Stimulated activated CD4-positive, alpha-beta T cell treated with anti-CD3 and anti-CD28 coated beads, Interleukin-4, amount 100 ng/mL, for 1 hour (primary cell): ENCODE data around the gene OTOG.

ENCODE experiments used
- DNase-seq: peaks from one replicate; pipeline ENCODE4 v3.0.0-alpha.2; 2020

OTOG gene

DNA sequence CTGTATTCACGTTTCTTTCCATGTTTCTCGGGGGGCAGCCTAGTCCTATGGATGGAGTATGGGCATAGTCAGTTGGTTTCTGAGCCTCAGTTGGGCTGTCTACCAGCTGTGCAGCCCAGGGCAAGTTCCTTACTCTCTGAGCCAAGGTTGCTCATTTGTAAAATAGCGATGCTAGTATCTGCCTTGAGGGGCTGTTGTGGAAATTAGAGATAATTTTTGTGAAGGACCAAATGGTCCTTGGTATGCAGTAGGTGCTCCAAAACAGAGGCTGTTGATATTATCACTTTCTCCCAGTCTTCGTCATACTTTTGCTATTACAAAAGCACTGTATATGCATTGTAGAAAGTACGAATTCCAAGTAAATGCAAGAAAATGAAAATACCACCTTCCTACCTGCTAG, 89.7 kb downstream of the OTOG start:
- no peak for DNase-seq

DNA sequence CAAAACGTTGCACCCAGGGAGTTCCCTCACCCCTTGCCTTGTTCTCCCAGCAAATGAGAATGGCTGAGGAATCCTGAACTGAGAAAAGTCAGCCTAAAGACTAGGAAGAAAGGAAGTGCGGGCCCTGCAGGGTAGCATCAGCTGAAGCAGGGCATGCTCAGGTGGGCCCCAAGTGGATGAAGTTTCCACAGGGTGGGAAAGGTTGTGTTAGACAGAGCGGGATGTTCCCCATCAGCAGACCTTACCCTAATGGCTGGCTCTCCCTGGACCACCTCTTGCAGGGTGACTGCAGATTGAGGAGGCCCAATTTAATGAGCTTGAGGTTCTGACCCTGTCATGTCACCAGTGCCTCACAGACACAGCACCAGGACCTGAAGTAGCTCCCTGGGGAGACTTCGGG, 90.8 kb downstream of the OTOG start:
- no peak for DNase-seq

DNA sequence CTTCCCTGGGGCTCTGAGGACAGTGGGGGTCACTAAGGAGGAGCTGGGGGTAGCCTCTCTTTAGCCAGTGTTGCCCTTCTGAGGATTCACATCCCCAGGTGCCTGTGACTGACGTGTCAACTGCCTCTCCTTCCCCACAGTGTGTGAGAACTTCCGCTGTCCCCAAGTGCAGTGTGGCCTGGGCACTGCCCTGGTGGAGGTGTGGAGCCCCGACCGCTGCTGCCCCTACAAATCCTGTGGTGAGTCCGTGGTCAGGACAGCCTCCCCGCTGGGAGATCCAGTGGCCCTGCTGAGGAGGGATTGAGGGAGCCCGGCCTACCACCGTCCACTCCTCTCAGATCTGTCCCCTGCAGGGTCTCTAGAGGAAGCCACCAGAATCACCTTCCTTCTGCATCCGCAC, 91.3 kb downstream of the OTOG start:
- DNase-seq: no peak

DNA sequence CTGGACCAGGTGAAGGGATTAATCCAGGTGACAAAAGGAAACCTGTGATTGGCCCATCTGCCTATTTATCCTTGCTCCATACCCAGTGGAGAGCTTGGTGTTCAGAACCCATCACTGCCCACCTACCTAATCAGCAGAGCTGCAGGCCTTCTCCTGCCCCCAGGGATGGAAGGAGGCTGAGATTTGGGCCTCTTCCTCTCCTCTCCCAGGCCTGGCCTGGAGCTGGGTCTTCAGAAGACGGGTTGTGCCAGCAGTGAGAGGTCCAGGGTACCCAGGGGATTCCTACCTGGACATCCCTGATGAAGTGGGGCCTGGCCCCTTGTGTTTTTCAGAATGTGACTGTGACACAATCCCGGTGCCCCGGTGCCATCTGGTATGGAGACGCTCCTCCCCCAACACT, 92.0 kb downstream of the OTOG start:
- DNase-seq: no peak

DNA sequence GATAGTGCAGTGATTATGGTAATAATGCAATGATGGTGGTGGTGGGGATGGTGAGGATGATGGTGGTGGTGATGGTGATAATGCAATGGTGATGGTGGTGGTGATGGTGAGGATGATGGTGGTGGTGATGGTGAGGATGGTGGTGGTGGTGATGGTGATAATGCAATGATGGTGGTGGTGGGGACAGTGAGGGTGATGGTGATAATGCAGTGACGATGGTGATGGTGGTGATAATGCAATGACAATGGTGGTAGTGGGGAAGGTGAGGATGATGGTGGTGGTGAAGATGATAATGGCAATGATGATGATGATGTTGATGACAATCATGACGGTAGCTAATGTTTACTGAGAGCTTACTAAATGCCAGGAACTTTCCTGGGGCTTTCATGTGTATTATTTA, 92.7 kb downstream of the OTOG start:
- no peak for DNase-seq

DNA sequence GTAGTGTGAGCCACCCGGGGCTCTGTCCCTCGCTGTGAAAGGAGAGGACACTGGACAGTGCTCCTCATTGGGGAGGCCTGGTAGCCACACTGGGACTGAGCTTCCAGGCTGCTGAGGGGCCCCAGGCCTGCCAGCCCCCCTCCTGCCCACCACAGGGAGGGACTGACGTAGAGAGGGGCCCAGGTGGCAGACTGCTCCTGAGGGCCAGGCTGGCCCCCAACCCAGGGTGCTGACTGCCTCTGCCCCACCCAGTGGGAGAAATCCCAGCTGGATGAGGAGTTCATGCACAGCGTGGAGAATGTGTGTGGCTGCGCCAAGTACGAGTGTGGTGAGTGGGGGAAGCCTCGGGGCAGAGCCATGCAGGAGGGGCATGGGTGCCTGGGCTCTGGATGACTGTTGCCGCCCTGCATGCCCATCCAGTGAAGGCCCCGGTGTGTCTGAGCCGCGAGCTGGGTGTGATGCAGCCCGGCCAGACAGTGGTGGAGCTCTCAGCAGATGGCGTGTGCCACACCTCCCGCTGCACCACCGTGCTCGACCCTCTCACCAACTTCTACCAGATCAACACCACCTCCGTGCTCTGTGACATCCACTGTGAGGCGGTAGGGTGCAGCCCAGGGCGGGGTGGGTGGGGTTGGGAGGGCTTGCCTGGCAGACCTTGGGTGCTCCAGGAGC, 93.6 kb downstream of the OTOG start:
- DNase-seq: no peak

DNA sequence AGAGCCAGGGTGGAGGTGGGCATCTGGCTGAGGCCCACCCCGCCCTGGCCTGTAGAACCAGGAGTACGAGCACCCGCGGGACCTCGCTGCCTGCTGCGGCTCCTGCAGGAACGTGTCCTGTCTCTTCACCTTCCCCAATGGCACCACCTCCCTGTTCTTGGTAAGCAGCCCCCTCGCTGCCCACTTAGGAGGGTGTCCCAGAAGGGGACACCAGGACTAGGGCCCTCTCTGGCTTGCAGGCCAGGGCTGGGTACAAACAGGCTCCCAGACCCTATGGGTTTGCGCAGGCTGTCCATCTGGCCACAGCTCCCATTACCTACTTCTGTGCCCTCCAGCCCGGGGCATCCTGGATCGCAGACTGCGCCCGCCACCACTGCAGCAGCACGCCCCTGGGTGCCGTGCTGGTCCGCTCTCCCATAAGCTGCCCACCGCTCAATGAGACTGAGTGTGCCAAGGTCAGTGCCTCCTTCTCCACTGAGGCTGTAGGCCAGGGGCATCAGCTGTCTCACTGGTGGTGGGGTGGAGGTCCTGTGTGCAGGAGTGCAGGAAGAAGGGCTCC, 94.8 kb downstream of the OTOG start:
- no peak for DNase-seq

DNA sequence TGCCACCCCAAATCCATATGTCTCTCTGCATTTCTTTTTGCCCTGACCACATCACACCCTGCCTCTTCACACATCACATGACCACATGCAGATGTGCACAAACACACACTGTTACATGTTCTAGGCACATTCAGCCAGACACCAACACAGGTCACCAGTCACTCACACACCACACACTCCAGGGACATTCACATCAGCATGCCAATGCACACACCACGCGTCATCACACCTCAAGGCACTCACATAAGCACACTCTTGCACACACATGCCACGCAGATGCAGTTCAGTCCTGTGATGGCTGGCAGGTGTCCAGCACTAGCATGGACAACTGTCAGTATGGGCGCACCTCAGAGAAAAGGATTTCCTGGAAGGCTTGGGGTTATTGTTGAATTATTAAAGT, 95.3 kb downstream of the OTOG start:
- DNase-seq: no peak

DNA sequence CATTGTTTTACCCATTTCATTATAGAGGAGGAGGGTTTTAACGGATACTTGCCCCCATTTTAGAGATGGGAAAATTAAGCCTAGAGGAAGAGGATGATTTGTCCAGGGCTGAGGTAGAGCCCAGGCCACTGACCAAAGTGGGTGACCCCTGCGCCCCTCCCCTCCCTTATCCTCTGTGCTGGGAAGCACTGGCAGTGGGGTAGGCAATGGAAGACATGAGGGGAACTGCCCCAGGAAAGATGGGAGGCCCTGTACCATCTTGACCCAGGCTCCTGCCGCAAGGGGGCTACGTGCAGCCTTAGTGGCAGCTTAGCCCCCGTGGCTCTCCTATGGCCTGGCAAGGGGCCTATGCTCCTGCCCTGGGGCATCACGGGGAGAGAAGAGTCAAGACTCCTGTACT, 95.9 kb downstream of the OTOG start:
- no peak for DNase-seq

DNA sequence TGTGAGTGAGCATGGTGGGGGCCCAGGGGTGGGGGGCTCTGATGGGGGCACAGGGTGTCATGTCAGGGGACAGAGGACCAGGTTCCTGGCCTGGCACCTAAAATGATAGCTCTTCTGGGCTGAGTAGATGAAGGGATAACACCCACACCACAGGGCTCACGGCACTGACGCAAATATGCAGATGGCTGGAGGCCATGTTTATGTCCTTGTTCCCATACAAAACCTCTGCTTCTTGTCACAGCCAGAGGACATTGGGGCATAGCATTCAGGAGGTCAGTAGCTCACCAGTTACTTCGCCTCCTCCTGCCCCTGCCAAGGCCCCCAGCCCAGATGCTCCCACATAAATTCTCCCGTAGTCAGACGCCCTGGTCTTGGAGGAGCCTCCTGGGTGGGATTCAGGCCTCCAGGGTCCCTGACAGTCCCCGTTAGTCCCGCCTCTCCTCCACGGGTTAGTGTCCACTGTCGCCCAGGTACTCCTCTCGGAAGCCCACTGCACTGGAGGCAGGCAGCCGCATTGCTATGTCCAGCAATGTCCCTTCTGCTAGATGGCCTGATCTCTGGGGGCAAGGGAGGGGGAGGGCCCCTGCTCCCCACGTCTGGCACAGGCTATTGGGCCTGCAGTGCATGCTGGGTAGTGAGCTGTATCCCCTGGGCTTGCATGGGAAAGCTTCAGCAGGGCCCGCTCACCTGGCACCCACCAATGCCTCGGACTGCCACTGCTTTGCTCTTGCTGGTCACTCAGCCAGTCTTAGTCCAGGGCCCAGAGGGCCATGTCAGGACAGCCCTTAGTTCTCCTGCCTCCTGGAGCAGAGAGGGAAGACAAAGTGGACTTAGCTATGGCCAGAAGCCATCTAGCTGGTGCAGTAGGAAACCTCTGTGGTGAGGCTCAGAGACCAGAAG, 96.7 kb downstream of the OTOG start:
- no peak for DNase-seq

DNA sequence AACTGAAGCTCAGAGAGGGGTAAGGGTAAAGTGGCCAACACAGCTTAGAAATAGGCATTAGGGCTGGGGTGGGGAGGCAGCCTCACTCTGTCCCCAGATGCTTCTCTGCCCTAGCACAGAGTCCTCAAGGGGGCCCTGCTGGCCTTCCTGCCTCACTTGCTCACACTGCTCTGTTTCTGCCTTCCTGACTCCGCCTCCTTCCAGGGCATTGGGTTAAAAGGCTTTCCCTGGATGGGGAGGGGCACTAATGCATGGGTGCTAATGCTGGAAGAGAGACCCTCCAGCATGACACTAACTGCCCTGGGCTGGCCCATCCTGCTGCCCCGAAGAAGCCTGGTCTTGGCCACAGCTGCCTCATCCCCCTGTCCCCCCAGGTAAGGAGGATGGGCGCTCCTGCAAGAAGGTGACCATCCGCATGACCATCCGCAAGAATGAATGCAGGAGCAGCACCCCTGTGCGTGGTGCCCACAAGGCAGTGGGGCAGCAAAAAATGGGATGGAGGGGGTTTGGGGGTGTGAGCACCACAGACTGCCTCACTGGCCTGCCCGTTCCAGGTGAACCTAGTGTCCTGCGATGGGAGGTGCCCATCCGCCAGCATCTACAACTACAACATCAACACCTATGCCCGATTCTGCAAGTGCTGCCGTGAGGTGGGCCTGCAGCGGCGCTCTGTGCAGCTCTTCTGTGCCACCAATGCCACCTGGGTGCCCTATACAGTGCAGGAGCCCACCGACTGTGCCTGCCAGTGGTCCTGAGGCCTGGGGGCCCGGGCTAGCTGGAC, 98.3 kb downstream of the OTOG start:
- no peak for DNase-seq

DNA sequence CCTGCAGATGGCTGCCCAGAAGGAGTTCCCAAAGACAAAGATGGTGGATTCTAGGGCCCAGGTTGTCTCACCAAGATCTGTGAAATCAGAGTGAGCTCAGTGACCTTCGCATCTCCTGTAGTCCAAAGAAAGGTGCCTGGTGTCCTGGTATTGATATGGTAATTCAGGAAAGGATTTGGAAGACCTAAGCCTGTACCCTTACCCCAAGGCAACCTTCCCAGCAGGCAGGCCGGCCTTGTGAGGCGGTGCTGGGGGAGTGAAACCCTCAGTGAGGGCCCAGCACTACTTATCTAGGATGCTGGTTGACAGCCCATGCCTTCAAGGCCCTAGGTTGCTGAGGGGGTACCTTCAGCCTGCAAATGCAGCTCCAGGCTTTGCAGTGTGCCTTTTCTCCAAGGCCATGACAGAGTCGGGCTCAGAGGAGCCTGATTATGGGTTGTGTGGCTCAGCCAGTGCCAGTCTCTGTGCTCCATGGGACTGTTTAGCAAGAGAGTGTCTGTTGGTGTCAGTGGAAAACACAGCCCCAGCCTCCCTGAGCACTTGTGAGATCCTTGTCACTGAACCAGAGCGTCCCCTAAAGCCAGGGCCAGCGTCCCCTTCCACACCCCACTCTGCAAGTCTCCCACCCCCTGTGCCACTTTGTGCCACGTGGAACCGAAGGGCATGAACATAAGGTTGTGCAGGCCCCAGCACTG, 99.5 kb downstream of the OTOG start:
- DNase-seq: no peak

DNA sequence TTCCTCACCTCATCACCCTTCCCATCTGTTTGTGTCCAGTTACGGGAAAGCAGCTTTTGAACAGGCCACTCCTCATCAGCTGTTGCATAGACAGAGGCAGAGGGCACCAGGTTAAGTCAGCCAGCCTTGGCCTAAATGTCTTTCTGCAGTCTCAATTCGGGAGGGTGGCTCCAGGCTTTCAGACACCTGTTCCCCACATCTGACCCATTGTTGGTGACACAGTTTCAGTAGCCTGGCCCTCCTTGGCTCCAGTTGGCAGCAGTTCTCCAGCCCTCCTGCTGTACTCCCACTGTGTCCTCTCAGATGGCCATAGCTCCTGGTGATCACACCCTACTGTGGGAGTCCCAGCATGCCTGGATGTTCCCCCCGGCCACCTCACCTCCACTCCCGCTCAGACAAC, 101.5 kb downstream of the OTOG start:
- DNase-seq: no peak

DNA sequence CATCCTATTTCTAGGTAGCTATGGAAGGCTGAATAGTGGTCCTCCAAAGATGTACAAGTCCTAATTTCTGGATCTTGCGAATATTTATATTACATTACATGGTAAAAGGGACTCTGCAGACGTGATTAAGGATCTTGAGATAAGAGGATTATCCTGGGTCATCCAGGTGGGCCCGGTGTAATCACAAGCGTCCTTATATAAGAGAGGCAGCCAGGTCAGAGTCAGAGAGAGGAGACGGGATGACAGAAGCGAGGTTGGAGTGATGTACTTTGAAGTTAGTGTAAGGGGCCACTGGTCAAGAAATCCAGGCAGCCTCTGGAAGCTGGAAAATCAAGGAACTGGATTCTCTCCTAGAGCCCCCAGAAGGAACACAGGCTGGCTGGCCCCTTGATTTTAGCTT, 102.2 kb downstream of the OTOG start:
- no peak for DNase-seq

DNA sequence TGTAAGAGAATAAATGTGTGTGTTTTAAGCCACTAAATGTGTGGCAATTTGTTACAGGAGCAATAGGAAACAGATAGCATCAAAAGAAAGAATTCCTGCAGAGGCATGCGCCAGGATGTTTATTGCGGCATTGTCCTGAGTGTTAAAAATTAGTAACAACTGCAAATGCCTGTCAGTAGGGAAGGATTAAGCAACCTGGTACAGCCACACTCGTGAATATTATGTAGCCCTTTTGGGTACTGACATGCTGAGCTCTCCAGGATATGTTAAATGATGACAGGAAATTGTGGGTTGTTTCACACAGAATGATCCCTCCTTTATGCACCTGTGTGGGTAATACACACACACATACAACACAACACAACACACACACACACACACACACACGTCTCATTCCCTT, 102.6 kb downstream of the OTOG start:
- no peak for DNase-seq

DNA sequence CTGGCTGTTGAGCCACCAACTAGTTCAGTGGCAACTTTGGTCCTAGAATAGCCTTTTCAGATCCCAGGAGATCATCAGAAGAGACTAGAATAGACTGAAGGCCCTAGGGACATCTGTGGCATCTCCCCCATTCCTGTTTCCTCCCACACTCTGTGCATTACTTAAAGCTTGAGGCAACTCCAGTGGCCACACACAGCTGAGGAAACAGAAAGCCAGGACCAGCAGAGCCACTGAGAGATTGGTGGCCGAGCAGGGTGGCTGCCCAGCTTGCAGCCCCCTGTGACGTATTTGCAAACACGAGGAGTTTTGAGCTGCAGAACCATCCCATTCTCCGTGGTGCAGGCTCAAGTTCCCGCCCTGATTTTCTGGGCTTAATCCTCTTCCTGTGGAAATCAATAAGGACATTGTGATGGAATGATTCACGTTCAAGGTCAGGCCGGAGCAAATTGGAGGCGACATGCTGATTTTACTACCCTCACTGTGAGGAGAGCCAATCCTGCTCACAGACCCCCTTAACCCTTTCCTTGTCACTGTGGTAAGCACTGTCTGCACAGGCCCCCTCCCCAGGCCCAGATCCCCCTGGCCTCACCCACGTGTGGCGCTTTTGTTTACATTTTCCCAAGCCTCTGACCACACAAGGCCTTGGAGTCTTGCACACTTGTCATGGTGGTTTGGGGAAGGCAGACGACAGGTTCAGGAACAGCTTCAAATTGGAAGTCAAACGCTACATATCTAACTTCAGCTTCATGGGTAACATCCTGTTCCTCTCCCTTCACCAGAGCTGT, 103.3 kb downstream of the OTOG start:
- no peak for DNase-seq

DNA sequence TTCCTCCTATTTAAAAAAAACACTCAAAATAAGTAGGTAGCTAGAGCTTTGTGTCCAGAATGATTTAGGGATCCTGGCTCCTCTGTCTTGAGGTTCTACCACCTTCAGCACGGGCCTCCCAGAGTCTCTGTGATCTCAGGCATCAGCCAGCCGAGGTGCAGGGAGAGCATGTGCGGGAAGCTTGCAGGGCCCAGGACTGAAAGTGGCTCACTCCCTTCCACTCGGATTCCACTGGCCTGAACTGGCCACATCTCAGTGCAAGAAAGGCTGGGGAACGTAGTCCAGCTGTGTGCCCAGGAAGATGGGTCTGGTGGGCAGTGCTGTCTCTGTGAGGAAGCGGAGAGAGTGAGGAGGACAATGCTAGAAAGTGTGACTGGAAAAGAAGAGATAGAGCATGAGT, 104.0 kb downstream of the OTOG start:
- no peak for DNase-seq

DNA sequence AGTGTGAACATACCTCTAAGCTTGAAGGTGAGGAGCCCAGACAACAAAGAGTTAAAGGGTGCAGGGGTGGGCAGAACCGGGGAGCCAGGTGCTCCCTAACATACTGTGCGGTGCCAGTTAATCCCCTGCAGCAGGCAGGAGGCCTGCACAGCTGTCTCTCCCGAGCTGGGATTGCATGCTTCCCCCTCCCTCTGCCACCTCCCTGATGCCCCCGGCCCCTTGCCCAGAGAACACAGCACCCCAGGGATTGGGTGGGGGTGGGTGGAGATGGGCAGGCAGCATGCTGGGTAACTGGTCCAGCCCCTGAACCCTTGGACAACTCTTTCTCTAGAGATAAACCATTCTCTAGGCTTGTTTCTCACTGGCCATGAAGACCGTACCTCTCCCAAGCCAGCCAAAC, 104.6 kb downstream of the OTOG start:
- DNase-seq: no peak

DNA sequence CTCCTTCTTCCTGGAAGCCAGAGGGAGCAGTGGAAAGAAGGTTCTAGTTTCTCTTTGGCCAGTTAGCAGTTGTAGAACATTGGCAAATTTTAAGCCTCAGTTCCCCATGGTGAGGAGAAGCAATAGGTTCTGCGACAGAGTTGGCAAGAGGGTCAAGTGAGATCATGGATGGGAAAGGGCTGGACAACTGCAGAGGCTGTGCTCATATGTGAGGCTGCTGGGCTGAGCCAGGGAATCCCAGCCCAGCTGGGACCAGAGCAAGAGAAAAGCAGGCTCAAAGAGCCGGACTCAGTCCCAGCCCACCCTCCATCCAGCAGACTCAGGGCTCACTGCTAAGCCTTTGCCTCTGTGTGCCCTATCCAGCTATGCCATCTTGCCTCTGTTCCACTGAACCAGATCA, 105.5 kb downstream of the OTOG start:
- no peak for DNase-seq

DNA sequence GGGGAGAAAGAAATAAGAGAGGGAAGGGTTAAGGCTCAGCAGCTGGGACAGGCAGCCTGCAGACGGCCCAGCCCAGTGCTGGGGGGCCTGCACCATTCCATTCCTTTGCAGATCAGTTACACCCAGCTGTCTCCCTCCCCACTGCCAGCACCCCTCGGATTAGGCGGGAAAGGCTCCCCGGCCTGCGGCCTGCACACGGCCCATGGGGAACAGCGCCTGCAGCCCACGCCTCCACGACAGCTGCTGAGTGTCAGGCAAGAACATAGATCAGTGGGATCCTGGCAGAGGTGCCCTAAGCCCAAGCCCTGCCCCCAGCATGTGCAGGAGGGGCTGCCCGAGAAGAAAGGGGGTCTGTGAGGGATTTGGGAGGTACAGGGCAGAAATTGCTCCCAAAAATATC, 106.6 kb downstream of the OTOG start:
- no peak for DNase-seq

DNA sequence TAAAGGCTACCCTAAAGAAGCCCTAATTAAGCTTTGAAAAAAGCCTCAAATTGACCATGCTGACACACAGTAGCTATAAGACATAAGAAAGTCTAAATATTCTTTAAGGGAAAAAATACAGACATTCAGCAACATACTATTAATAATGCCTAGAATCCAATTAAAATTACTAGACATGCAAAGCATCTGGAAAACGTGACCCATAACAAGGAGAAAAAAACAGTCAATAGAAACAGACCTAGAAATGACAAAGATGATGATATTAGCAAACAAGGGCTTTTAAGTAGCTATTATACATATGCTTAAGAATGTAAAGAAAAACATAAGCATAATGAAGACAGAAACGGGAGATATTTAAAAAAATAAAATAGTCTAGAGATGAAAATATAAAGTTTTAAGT, 108.6 kb downstream of the OTOG start:
- no peak for DNase-seq

DNA sequence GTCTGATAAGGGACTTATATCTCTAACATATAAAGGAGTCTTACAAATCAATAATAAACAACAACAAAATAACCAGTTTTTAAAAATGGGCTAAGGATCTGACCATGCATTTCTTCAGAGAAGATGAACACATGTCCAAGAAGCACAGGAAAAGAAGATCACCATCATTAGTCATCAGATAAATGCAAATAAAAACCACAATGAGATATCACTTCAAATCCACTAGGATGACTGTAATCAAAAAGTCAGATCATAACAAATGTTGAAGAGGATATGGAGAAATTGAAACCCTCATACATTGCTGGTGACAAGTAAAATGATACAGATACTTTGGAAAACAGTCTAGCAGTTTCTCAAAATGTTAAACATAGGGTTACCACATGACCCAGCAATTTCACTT, 111.2 kb downstream of the OTOG start:
- no peak for DNase-seq
